Kidney glomerular epithelial cell (primary cell): ENCODE data around the gene KRTCAP2.

Experiments used
- DNase-seq: peaks from one replicate; lab custom pipeline; 2025; lab: John Stamatoyannopoulos, UW

The KRTCAP2 gene

GRCh38 chr1:155134322-155134721, 38.8 kb downstream of the KRTCAP2 start:
- no peak for DNase-seq

- DNase-seq, result no peak
Measured at GRCh38 chr1:155133799-155134281, 39.3 kb downstream of the KRTCAP2 start.

- DNase-seq, result no peak
Measured at GRCh38 chr1:155131856-155132255, 41.2 kb downstream of the KRTCAP2 start.

GRCh38 chr1:155131285-155131684, 41.8 kb downstream of the KRTCAP2 start:
- DNase-seq, result no peak

GRCh38 chr1:155130272-155131006, 42.7 kb downstream of the KRTCAP2 start:
- no peak for DNase-seq

GRCh38 chr1:155128755-155129473, 44.2 kb downstream of the KRTCAP2 start:
- no peak for DNase-seq

GRCh38 chr1:155127967-155128754, 44.9 kb downstream of the KRTCAP2 start:
- DNase-seq, result no peak

- DNase-seq, result peak; percentile 81
Measured at GRCh38 chr1:155127105-155127966, 45.8 kb downstream of the KRTCAP2 start, which contains the start of gene EFNA1. TSS of gene EFNA1 (plus strand) at chr1:155127876. CDS start at chr1:155127978, 102 bp downstream.

GRCh38 chr1:155126556-155127104, 46.5 kb downstream of the KRTCAP2 start:
- DNase-seq, result peak; percentile 74

- no peak for DNase-seq
Measured at GRCh38 chr1:155125946-155126555, 47.1 kb downstream of the KRTCAP2 start.

GRCh38 chr1:155125511-155125945, 47.6 kb downstream of the KRTCAP2 start:
- no peak for DNase-seq

- DNase-seq, result peak; percentile 29
Measured at GRCh38 chr1:155124503-155125463, 48.3 kb downstream of the KRTCAP2 start.

- DNase-seq, result no peak
Measured at GRCh38 chr1:155123801-155124200, 49.3 kb downstream of the KRTCAP2 start.

GRCh38 chr1:155122308-155122707, 50.8 kb downstream of the KRTCAP2 start:
- no peak for DNase-seq

GRCh38 chr1:155121249-155121648, 51.9 kb downstream of the KRTCAP2 start:
- DNase-seq, result no peak

- no peak for DNase-seq
Measured at GRCh38 chr1:155120253-155120652, 52.9 kb downstream of the KRTCAP2 start.
